IMR-90 (cell line): ENCODE results near the gene RBMS3. TPM values are rescaled to one million over a fixed set of nuclear protein-coding genes. Genes with fewer than 3 reads are reported as not detected.

Source experiments
- ATAC-seq: fragments of 200-7000 bp; cut with Tn5 transposase; 2 replicates; pipeline ENCODE4 v1.9.1; 2020; ENCODE audit warnings: low read depth, mild to moderate bottlenecking, moderate library complexity
- BruUV-seq: library from RNA; stranded (reverse); fragments of 400-500 nt; replicated peaks from 2 replicates; lab custom pipeline; 2021; lab: Mats Ljungman, UMichigan
- CTCF ChIA-PET: fragments of 300-600 bp; formaldehyde crosslinking; extraction: SDS; loops from one replicate; lab custom pipeline; 2021; ENCODE audit warnings: antibody characterized with exemption; lab: Yijun Ruan, JAX
- POLR2A ChIA-PET: fragments of 300-600 bp; sonication (Branson Sonifier 250); formaldehyde crosslinking; loops from one replicate; lab custom pipeline; 2022; ENCODE audit warnings: antibody characterized with exemption; ENCODE audit not compliant: unreplicated experiment; lab: Charles Lee
- DNase-seq: peaks from one replicate; pipeline ENCODE4 v3.0.0; 2013
- H2AFZ ChIP-seq: replicated peaks from 2 replicates; pipeline ENCODE3; 2013; ENCODE audit warnings: low read length, mild to moderate bottlenecking; ENCODE audit not compliant: poor library complexity
- H2AK5ac ChIP-seq: 2 replicates; pipeline ENCODE4 v1.6.1; 2013; ENCODE audit warnings: low read depth, low read length, inconsistent platforms
- H2AK9ac ChIP-seq: replicated peaks from 2 replicates; pipeline ENCODE3; 2013; ENCODE audit warnings: mild to moderate bottlenecking, low read depth, low read length, moderate library complexity; ENCODE audit not compliant: poor library complexity
- H2BK120ac ChIP-seq: 2 replicates; pipeline ENCODE4 v1.6.1; 2013; ENCODE audit warnings: low read depth, low read length, inconsistent platforms
- H2BK15ac ChIP-seq: 3 replicates; pipeline ENCODE4 v1.6.1; 2013; ENCODE audit warnings: low read depth, low read length, inconsistent platforms
- H2BK20ac ChIP-seq: 2 replicates; pipeline ENCODE4 v1.6.1; 2013; ENCODE audit warnings: low read depth, mild to moderate bottlenecking, inconsistent platforms, low read length, moderate library complexity
- H2BK5ac ChIP-seq: 2 replicates; pipeline ENCODE4 v1.6.1; 2013; ENCODE audit warnings: mild to moderate bottlenecking, low read depth, low read length, inconsistent platforms; ENCODE audit not compliant: poor library complexity, severe bottlenecking
- H3K14ac ChIP-seq: replicated peaks from 2 replicates; pipeline ENCODE4 v1.6.1; 2013; ENCODE audit warnings: low read depth, low read length, inconsistent platforms
- H3K18ac ChIP-seq: 2 replicates; pipeline ENCODE4 v1.6.1; 2013; ENCODE audit warnings: low read depth, low read length, control low read depth
- H3K23ac ChIP-seq: 2 replicates; pipeline ENCODE4 v1.6.1; 2013; ENCODE audit warnings: low read depth, low read length, inconsistent platforms
- H3K27ac ChIP-seq: 2 replicates; pipeline ENCODE4 v1.5.1; 2013; ENCODE audit warnings: mild to moderate bottlenecking, control low read depth, low read length; ENCODE audit not compliant: insufficient read depth
- H3K27me3 ChIP-seq: 2 replicates; pipeline ENCODE4 v1.6.1; 2013; ENCODE audit warnings: low read length; ENCODE audit not compliant: control insufficient read depth, insufficient read depth
- H3K36me3 ChIP-seq: 2 replicates; pipeline ENCODE4 v1.6.1; 2013; ENCODE audit warnings: low read length, mixed read lengths; ENCODE audit not compliant: control insufficient read depth, insufficient read depth
- H3K4ac ChIP-seq: 2 replicates; pipeline ENCODE4 v1.6.1; 2013; ENCODE audit warnings: low read depth, low read length, inconsistent platforms
- H3K4me1 ChIP-seq: 2 replicates; pipeline ENCODE4 v1.6.1; 2013; ENCODE audit warnings: low read length, mixed read lengths; ENCODE audit not compliant: control insufficient read depth, insufficient read depth
- H3K4me2 ChIP-seq: 2 replicates; pipeline ENCODE4 v1.6.1; 2013; ENCODE audit warnings: low read depth, mild to moderate bottlenecking, control low read depth, low read length, moderate library complexity
- H3K4me3 ChIP-seq: 2 replicates; pipeline ENCODE4 v1.5.1; 2013; ENCODE audit warnings: low read depth, mild to moderate bottlenecking, control low read depth, low read length, moderate library complexity; ENCODE audit not compliant: insufficient read depth
- H3K56ac ChIP-seq: 2 replicates; pipeline ENCODE4 v1.6.1; 2013; ENCODE audit warnings: low read length, inconsistent platforms; ENCODE audit not compliant: insufficient read depth; ENCODE audit errors: extremely low read depth
- H3K79me1 ChIP-seq, 2 experiments: 2 replicates each; pipeline ENCODE4 v1.6.1; 2013; ENCODE audit warnings: low read length in 2 of 2, inconsistent platforms in 1 of 2, low read depth in 1 of 2
- H3K9ac ChIP-seq: 2 replicates; pipeline ENCODE4 v1.6.1; 2013; ENCODE audit warnings: low read depth, low read length, control low read depth
- H3K9me1 ChIP-seq: 2 replicates; pipeline ENCODE4 v1.6.1; 2013; ENCODE audit warnings: low read length, inconsistent platforms; ENCODE audit not compliant: insufficient read depth
- H3K9me3 ChIP-seq: 2 replicates; pipeline ENCODE4 v1.6.1; 2013; ENCODE audit warnings: low read length; ENCODE audit not compliant: control insufficient read depth, insufficient read depth
- H4K20me1 ChIP-seq: 2 replicates; pipeline ENCODE4 v1.6.1; 2013; ENCODE audit warnings: low read length, inconsistent platforms; ENCODE audit not compliant: insufficient read depth
- H4K5ac ChIP-seq: 2 replicates; pipeline ENCODE4 v1.6.1; 2013; ENCODE audit warnings: mild to moderate bottlenecking, low read depth, low read length, control low read depth
- H4K8ac ChIP-seq, 2 experiments: 2 replicates each; pipeline ENCODE4 v1.6.1; 2013; ENCODE audit warnings: low read depth in 2 of 2, low read length in 2 of 2, control low read depth in 1 of 2, inconsistent platforms in 1 of 2
- H4K91ac ChIP-seq: 2 replicates; pipeline ENCODE4 v1.6.1; 2013; ENCODE audit warnings: low read depth, low read length, inconsistent platforms; ENCODE audit not compliant: insufficient read depth
- whole genome bisulfite sequencing, 2 experiments: methylation state at CpG; one replicate each; pipeline versions ENCODE4 v1.1.5 to v1.1.7; 2013; ENCODE audit warnings: missing lambda C conversion rate in 2 of 2; ENCODE audit not compliant: insufficient read length in 1 of 2; ENCODE audit errors: extremely low coverage in 2 of 2; 5-methylcytosine and 5-hydroxymethylcytosine counted together
- dilution Hi-C: fragments of 300-500 bp; cut with HindIII; formaldehyde crosslinking; loops from one replicate; pipeline ENCODE4 v1.14.3; 2018; ENCODE audit warnings: low sequenced_read_pairs; ENCODE audit not compliant: unreplicated experiment
- in situ Hi-C: fragments of 300-500 bp; cut with MboI; formaldehyde crosslinking; loops from 3 replicates; pipeline ENCODE4 v1.14.3; 2019; ENCODE audit warnings: low sequenced_read_pairs, inconsistent platforms, mixed read lengths
- intact Hi-C: fragments of 100-400 bp; cut with micrococcal nuclease; formaldehyde crosslinking; loops from 2 replicates; pipeline ENCODE4 v1.10.0; 2022
- polyA plus RNA-seq, 3 experiments: library from polyadenylated mRNA; depleted of rRNA; stranded (reverse); fragments of >200 nt; gene quantifications; 2 replicates each; pipeline ENCODE4 v1.2.3, GENCODE V29; 2012; ENCODE audit warnings: low replicate concordance in 1 of 3
- total RNA-seq: library from RNA; depleted of rRNA; stranded (reverse); fragments of >200 nt; gene quantifications from 2 replicates; pipeline ENCODE4 v1.2.3, GENCODE V29; 2012
- TF ChIP-seq, protein P1 (sequence below): conservative IDR thresholded peaks from 2 replicates; pipeline ENCODE4 v1.5.1; 2012; ENCODE audit warnings: mild to moderate bottlenecking, low read depth, low read length, improper control_type of control experiment

The RBMS3 gene
- total and polyA plus RNA-seq, 2 of the 4 experiments (the other 2 are of a cell fraction) = 15.2 to 127 TPM

DNA sequence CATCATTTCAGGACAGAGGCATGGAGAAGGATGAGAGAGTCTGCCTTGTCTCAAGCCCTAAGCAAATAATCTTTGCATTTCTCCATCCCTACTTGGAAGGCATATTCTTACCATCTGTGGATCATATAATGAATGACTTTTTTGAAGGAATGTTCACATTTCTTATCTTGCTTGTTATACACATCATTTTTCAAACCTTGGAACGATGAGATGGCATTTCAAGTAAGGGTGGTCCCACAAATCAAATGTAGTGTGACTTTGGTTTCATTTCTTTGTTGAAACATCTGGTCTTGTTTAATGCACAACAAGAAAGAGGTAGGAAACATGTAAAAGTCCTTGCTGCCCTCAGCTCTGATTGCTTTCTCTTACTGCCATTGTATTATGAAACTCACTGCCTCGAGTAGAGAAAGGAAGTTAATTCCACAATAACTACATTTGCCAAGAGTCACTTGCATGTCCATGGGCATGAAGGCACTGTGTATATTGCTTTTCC, 32.1 kb downstream of the RBMS3 start:
- H2AK9ac ChIP-seq = no peak overlapping the region
- ATAC-seq = peak; percentile 48
- peak overlapping the region; percentile 29; the same call in 1 of the 2 replicates for H3K27ac ChIP-seq
- intact Hi-C loops (no loop called here), in situ Hi-C loops (no loop called here), dilution Hi-C loops (no loop called here)
- ChIA-PET CTCF (no interaction called here), POLR2A (no interaction called here)
- H2BK15ac ChIP-seq = no peak overlapping the region
- H3K14ac ChIP-seq = peak overlapping the region; percentile 72
- 0 out of 2 replicates have a peak overlapping the region, but pooled peaks have one; percentile 14 for H2AK5ac ChIP-seq
- peak overlapping the region; percentile 44; the same call in 1 of the 2 replicates for H3K4ac ChIP-seq
- WGBS, 2 experiments = no CpG with 5 or more reads among the region's 2 CpGs
- no peak overlapping the region for H3K56ac ChIP-seq
- no peak overlapping the region for H3K4me3 ChIP-seq
- TF ChIP-seq, protein P1, sequence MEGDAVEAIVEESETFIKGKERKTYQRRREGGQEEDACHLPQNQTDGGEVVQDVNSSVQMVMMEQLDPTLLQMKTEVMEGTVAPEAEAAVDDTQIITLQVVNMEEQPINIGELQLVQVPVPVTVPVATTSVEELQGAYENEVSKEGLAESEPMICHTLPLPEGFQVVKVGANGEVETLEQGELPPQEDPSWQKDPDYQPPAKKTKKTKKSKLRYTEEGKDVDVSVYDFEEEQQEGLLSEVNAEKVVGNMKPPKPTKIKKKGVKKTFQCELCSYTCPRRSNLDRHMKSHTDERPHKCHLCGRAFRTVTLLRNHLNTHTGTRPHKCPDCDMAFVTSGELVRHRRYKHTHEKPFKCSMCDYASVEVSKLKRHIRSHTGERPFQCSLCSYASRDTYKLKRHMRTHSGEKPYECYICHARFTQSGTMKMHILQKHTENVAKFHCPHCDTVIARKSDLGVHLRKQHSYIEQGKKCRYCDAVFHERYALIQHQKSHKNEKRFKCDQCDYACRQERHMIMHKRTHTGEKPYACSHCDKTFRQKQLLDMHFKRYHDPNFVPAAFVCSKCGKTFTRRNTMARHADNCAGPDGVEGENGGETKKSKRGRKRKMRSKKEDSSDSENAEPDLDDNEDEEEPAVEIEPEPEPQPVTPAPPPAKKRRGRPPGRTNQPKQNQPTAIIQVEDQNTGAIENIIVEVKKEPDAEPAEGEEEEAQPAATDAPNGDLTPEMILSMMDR = no peak
- H3K23ac ChIP-seq = peak overlapping the region; percentile 43; the same call in 1 of the 2 replicates
- H4K5ac ChIP-seq = peak overlapping the region; percentile 75
- peaks cover 33 to 58% of the 10 kb centered on the region in 2 experiments for H3K79me1 ChIP-seq
- peaks cover 11% of the 10 kb centered on the region for H3K9me1 ChIP-seq
- no peak overlapping the region for H4K91ac ChIP-seq
- H2BK20ac ChIP-seq = no peak overlapping the region
- no peaks in the 10 kb centered on the region for H3K9me3 ChIP-seq
- peak overlapping the region; percentile 63 for H3K4me2 ChIP-seq
- H2AFZ ChIP-seq = no peak overlapping the region
- no peaks in the 10 kb centered on the region for H3K27me3 ChIP-seq
- peak overlapping the region; percentile 40 for H3K18ac ChIP-seq
- no peak overlapping the region for H2BK120ac ChIP-seq
- H2BK5ac ChIP-seq = peak overlapping the region; percentile 4
- peak; percentile 59 for DNase-seq
- H3K9ac ChIP-seq = no peak overlapping the region
- 0 out of 4 replicates have a peak overlapping the region, but pooled peaks of 1 of the 2 experiments have one; percentile 52 for H4K8ac ChIP-seq
- H3K4me1 ChIP-seq = peaks cover 9% of the 10 kb centered on the region
- no TSS peak for BruUV-seq
- H3K36me3 ChIP-seq = no peaks in the 10 kb centered on the region
- H4K20me1 ChIP-seq = peaks cover 16% of the 10 kb centered on the region
